ENCODE results near the gene BICDL1.
A peak's percentile ranks its signal among the peaks of the same experiment; 100 is the strongest.

The BICDL1 gene

GRCh38 chr12:120103044-120103338, 114.0 kb downstream of the BICDL1 start:
- DNase-seq: no peak

- no peak for DNase-seq
Measured at GRCh38 chr12:120103371-120103770, 114.3 kb downstream of the BICDL1 start.

- DNase-seq: no peak
Measured at GRCh38 chr12:120106151-120106550, 117.1 kb downstream of the BICDL1 start.

- no peak for DNase-seq
Measured at GRCh38 chr12:120109570-120110267, 120.7 kb downstream of the BICDL1 start.

GRCh38 chr12:120110550-120111501, 121.8 kb downstream of the BICDL1 start:
- DNase-seq: no peak

- no peak for DNase-seq
Measured at GRCh38 chr12:120115066-120115465, 126.0 kb downstream of the BICDL1 start.

- DNase-seq: no peak
Measured at GRCh38 chr12:120115692-120116440, 126.8 kb downstream of the BICDL1 start.

GRCh38 chr12:120116441-120116791, 127.4 kb downstream of the BICDL1 start, which contains the start of gene RAB35:
RAB35 (minus strand) TSS chr12:120116753; CDS start chr12:120116650, 103 bp downstream.
- no peak for DNase-seq

- peak; percentile 52 for DNase-seq
Measured at GRCh38 chr12:120116792-120117651, 128.0 kb downstream of the BICDL1 start.

- DNase-seq: no peak
Measured at GRCh38 chr12:120117961-120118320, 128.9 kb downstream of the BICDL1 start.

- DNase-seq: no peak
Measured at GRCh38 chr12:120118321-120119061, 129.5 kb downstream of the BICDL1 start.

GRCh38 chr12:120119271-120119973, 130.4 kb downstream of the BICDL1 start:
- DNase-seq: no peak

GRCh38 chr12:120121343-120121742, 132.3 kb downstream of the BICDL1 start:
- DNase-seq: no peak

GRCh38 chr12:120121766-120122293, 132.8 kb downstream of the BICDL1 start:
- DNase-seq: no peak

- no peak for DNase-seq
Measured at GRCh38 chr12:120125029-120125428, 136.0 kb downstream of the BICDL1 start.

- DNase-seq: no peak
Measured at GRCh38 chr12:120125792-120126634, 137.0 kb downstream of the BICDL1 start.

GRCh38 chr12:120126635-120127005, 137.6 kb downstream of the BICDL1 start:
- DNase-seq: no peak

GRCh38 chr12:120130011-120130410, 141.0 kb downstream of the BICDL1 start:
- no peak for DNase-seq

GRCh38 chr12:120131116-120131515, 142.1 kb downstream of the BICDL1 start:
- DNase-seq: no peak

All from NCI-H1694 treated with DMSO at 0.1 percent for 48 hours (cell line).